Measurements from ENCODE around the gene GKAP1. TPM values are rescaled to one million over a fixed set of nuclear protein-coding genes. Genes with fewer than 3 reads are reported as not detected.
"Not testable (repeated sequence)": the region's sequence is repeated elsewhere in the genome, so short reads cannot be mapped to it uniquely, and the experiment has no call there.

The GKAP1 gene
- total RNA-seq, 4 donors from 2014 or later: 4.9 to 44.1 (median 19.0) TPM

- intact Hi-C loops (cut with DNase I; ENCODE audit: low total_unique reads): no loop called here
- peak within 1 kb of the TSS; percentile 95 for H3K27ac ChIP-seq
- peak within 1 kb of the TSS; percentile 94 to 95 for H3K4me3 ChIP-seq
- peak; percentile 92 to 96 for DNase-seq
- H3K27me3 ChIP-seq: no peaks in the 10 kb centered on the region
- no peaks in the 10 kb centered on the region for H3K4me1 ChIP-seq
- TF ChIP-seq POLR2A (IDR thresholded peaks at IDR 0.05) (peak; percentile 82 to 95), CTCF (IDR thresholded peaks at IDR 0.05) (peak in 1 of 4 experiments; percentile 2)
- no peaks in the 10 kb centered on the region for H3K9me3 ChIP-seq
- no peaks in the 10 kb centered on the region for H3K36me3 ChIP-seq
These were observed 109.6 kb downstream of the GKAP1 start, which contains the start of gene UBQLN1 for GRCh38 chr9:83707768-83708514. UBQLN1 (minus strand) TSS chr9:83707958; CDS start chr9:83707679, 279 bp downstream.

GRCh38 chr9:83707518-83707767, 110.1 kb downstream of the GKAP1 start:
- intact Hi-C loops (cut with DNase I; ENCODE audit: low total_unique reads): no loop called here
- DNase-seq: no peak
- no peaks in the 10 kb centered on the region for H3K27me3 ChIP-seq
- no peaks in the 10 kb centered on the region for H3K9me3 ChIP-seq
- peak overlapping the region; percentile 95 for H3K27ac ChIP-seq
- no peak for TF ChIP-seq POLR2A (IDR thresholded peaks at IDR 0.05)
- no peak for TF ChIP-seq CTCF (IDR thresholded peaks at IDR 0.05)
- H3K4me3 ChIP-seq: peak overlapping the region; percentile 94 to 95
- H3K4me1 ChIP-seq: no peaks in the 10 kb centered on the region
- H3K36me3 ChIP-seq: no peaks in the 10 kb centered on the region

GRCh38 chr9:83706676-83707517, 110.7 kb downstream of the GKAP1 start:
- peak overlapping the region; percentile 95 for H3K27ac ChIP-seq
- H3K4me3 ChIP-seq: peak overlapping the region; percentile 94 to 95
- DNase-seq: peak; percentile 22 to 33
- H3K9me3 ChIP-seq: no peaks in the 10 kb centered on the region
- no peaks in the 10 kb centered on the region for H3K27me3 ChIP-seq
- intact Hi-C loops (cut with DNase I; ENCODE audit: low total_unique reads): no loop called here
- no peaks in the 10 kb centered on the region for H3K4me1 ChIP-seq
- H3K36me3 ChIP-seq: no peaks in the 10 kb centered on the region
- TF ChIP-seq CTCF (IDR thresholded peaks at IDR 0.05): no peak
- no peak for TF ChIP-seq POLR2A (IDR thresholded peaks at IDR 0.05)

GRCh38 chr9:83705219-83705651, 112.3 kb downstream of the GKAP1 start:
- H3K4me1 ChIP-seq; H3K27ac ChIP-seq; intact Hi-C loops (cut with DNase I; ENCODE audit: low total_unique reads); DNase-seq; H3K36me3 ChIP-seq; H3K9me3 ChIP-seq; H3K27me3 ChIP-seq; H3K4me3 ChIP-seq: not testable (repeated sequence)

- H3K27ac ChIP-seq: peak overlapping the region in 1 of 2 donors; percentile 67
- intact Hi-C loops (cut with DNase I; ENCODE audit: low total_unique reads): no loop called here
- no peak for DNase-seq
- H3K4me3 ChIP-seq: no peak overlapping the region
- no peaks in the 10 kb centered on the region for H3K9me3 ChIP-seq
- no peaks in the 10 kb centered on the region for H3K4me1 ChIP-seq
- H3K27me3 ChIP-seq: no peaks in the 10 kb centered on the region
- TF ChIP-seq POLR2A (IDR thresholded peaks at IDR 0.05): no peak
- no peak for TF ChIP-seq CTCF (IDR thresholded peaks at IDR 0.05)
- H3K36me3 ChIP-seq: no peaks in the 10 kb centered on the region
These were observed 115.8 kb downstream of the GKAP1 start for GRCh38 chr9:83701769-83702168.

Data from uterus (tissue), 4 donors.